CD4-positive, alpha-beta T cell treated with Interferon alpha-2 for 1 hour (primary cell): Measurements from ENCODE around the gene HTR3A.
A peak's percentile ranks its signal among the peaks of the same experiment; 100 is the strongest.

Experiments used
- DNase-seq, 2 donors: peaks; one replicate each; pipeline ENCODE4 v3.0.0-alpha.2; 2020 to 2022

The HTR3A gene

GRCh38 chr11:113980785-113981184, 5.9 kb downstream of the HTR3A start:
- DNase-seq: no peak

GRCh38 chr11:113982306-113982705, 7.4 kb downstream of the HTR3A start:
- no peak for DNase-seq

GRCh38 chr11:113984781-113985180, 9.9 kb downstream of the HTR3A start:
- DNase-seq: no peak

GRCh38 chr11:113985906-113986305, 11.0 kb downstream of the HTR3A start:
- DNase-seq: no peak

GRCh38 chr11:113986351-113987140, 11.6 kb downstream of the HTR3A start:
- no peak for DNase-seq

GRCh38 chr11:113989381-113989780, 14.5 kb downstream of the HTR3A start:
- no peak for DNase-seq

GRCh38 chr11:113989916-113990315, 15.0 kb downstream of the HTR3A start:
- no peak for DNase-seq

GRCh38 chr11:113991170-113991569, 16.3 kb downstream of the HTR3A start:
- DNase-seq: no peak

- no peak for DNase-seq
Measured at GRCh38 chr11:113991718-113992458, 17.0 kb downstream of the HTR3A start.

GRCh38 chr11:113992459-113993110, 17.7 kb downstream of the HTR3A start:
- DNase-seq: no peak

- DNase-seq: peak; percentile 23 to 48
Measured at GRCh38 chr11:113994077-113994954, 19.4 kb downstream of the HTR3A start.

- DNase-seq: no peak
Measured at GRCh38 chr11:113997473-113997872, 22.6 kb downstream of the HTR3A start.

- DNase-seq: no peak
Measured at GRCh38 chr11:113998574-113998973, 23.7 kb downstream of the HTR3A start.

- DNase-seq: no peak
Measured at GRCh38 chr11:114000526-114000925, 25.6 kb downstream of the HTR3A start.

GRCh38 chr11:114001416-114001815, 26.5 kb downstream of the HTR3A start:
- no peak for DNase-seq

GRCh38 chr11:114008331-114008730, 33.4 kb downstream of the HTR3A start:
- no peak for DNase-seq

GRCh38 chr11:114010931-114011330, 36.0 kb downstream of the HTR3A start:
- no peak for DNase-seq

- DNase-seq: no peak
Measured at GRCh38 chr11:114011443-114011842, 36.5 kb downstream of the HTR3A start.

GRCh38 chr11:114015117-114015516, 40.2 kb downstream of the HTR3A start:
- DNase-seq: no peak

GRCh38 chr11:114016986-114017385, 42.1 kb downstream of the HTR3A start:
- DNase-seq: no peak

GRCh38 chr11:114017723-114018122, 42.8 kb downstream of the HTR3A start:
- no peak for DNase-seq

GRCh38 chr11:114019046-114019445, 44.1 kb downstream of the HTR3A start:
- DNase-seq: no peak

GRCh38 chr11:114019574-114019973, 44.7 kb downstream of the HTR3A start:
- DNase-seq: no peak
